OCI-LY3 (cell line): ENCODE results near the gene YLPM1.

Source experiments
- H2AFZ ChIP-seq: fragments of 200-600, 300-600 bp; shearing (Covaris generic); 2 replicates; pipeline ENCODE4 v1.6.0; 2014; ENCODE audit warnings: antibody characterized with exemption, low read depth, low read length
- H3K27ac ChIP-seq: fragments of 200-600, 300-600 bp; sonication (generic); 2 replicates; pipeline ENCODE4 v1.5.1; 2014; ENCODE audit warnings: mild to moderate bottlenecking, low read length, moderate library complexity, mixed read lengths
- H3K27me3 ChIP-seq: fragments of 200-600, 300-600 bp; sonication (generic); 2 replicates; pipeline ENCODE4 v1.6.1; 2014; ENCODE audit warnings: low read depth, low read length, mixed read lengths
- H3K36me3 ChIP-seq: fragments of 200-600, 300-600 bp; sonication (generic); replicated peaks from 2 replicates; pipeline ENCODE3; 2014; ENCODE audit warnings: low read depth, low read length, mixed read lengths
- H3K4me1 ChIP-seq: fragments of 300-600, 200-600 bp; sonication (generic); 2 replicates; pipeline ENCODE4 v1.6.1; 2014; ENCODE audit warnings: low read length, mixed read lengths
- H3K4me2 ChIP-seq: fragments of 200-600, 300-600 bp; sonication (generic); 2 replicates; pipeline ENCODE4 v1.6.1; 2014; ENCODE audit warnings: low read length, mixed read lengths
- H3K4me3 ChIP-seq: fragments of 300-600, 200-600 bp; sonication (generic); 2 replicates; pipeline ENCODE4 v1.5.1; 2014; ENCODE audit warnings: antibody characterized with exemption, mild to moderate bottlenecking, low read length, moderate library complexity
- H3K79me2 ChIP-seq: fragments of 300-600, 200-600 bp; shearing (Covaris generic); 2 replicates; pipeline ENCODE4 v1.6.1; 2014; ENCODE audit warnings: mild to moderate bottlenecking, low read length, mixed read lengths
- H3K9ac ChIP-seq: fragments of 300-600, 200-600 bp; shearing (Covaris generic); 2 replicates; pipeline ENCODE4 v1.6.0; 2014; ENCODE audit warnings: mild to moderate bottlenecking, low read length, moderate library complexity
- H3K9me3 ChIP-seq: fragments of 200-600, 300-600 bp; shearing (Covaris generic); 2 replicates; pipeline ENCODE4 v1.6.1; 2014; ENCODE audit warnings: low read length, mixed read lengths; ENCODE audit not compliant: insufficient read depth
- H4K20me1 ChIP-seq: fragments of 200-600, 300-600 bp; sonication (generic); 2 replicates; pipeline ENCODE4 v1.6.1; 2016; ENCODE audit warnings: low read length, mixed read lengths; ENCODE audit not compliant: insufficient read depth
- CTCF ChIP-seq: fragments of 200-600, 300-600 bp; sonication (generic); IDR thresholded peaks from 2 replicates; pipeline ENCODE4 v1.5.1; 2014; ENCODE audit warnings: antibody characterized with exemption, low read length, low read depth
- EZH2phosphoT487 ChIP-seq: fragments of 200-600 bp; shearing (Covaris generic); IDR thresholded peaks from 2 replicates; pipeline ENCODE4 v1.6.1; 2018; ENCODE audit warnings: antibody characterized with exemption, mixed run types, low read depth

The YLPM1 gene

DNA sequence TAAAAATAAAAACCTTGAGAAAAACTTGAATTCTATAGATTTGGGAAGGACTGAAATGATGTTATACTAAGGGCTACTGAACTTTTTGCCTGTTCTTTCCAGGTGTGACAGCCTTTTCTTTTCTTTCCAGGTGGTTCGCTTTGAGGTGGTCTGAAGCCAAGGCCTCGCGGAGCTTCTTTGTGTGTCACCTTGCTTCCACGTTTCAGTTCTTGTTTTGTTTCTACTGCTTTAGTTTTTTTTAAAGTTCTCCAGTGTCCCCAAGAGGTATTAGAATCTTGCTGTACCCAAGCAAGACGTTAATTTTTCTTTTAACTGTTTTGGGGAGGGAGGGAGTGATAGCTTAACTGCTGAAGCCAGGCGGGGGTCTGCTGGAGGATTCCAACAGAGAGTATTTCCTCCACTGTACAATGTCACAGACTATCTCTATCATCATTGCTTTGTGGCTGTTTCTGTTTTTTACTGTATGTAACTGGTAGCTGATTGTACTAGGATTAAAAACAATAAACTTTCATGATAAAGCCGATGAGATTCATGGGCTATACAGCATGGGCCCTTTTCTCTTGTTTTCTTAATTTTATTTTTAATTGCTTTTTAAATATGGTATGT, 72.6 kb downstream of the YLPM1 start:
- no peaks in the 10 kb centered on the region for H3K27me3 ChIP-seq
- TF ChIP-seq CTCF, result peak; percentile 29; the same call in 1 of the 2 replicates
- TF ChIP-seq EZH2phosphoT487, result no peak
- H3K4me1 ChIP-seq, result peaks cover 62% of the 10 kb centered on the region
- H2AFZ ChIP-seq, result no peak overlapping the region
- peak overlapping the region; percentile 30; the same call in 1 of the 2 replicates for H3K9ac ChIP-seq
- H4K20me1 ChIP-seq, result no peaks in the 10 kb centered on the region
- H3K9me3 ChIP-seq, result no peaks in the 10 kb centered on the region
- H3K4me2 ChIP-seq, result peak overlapping the region; percentile 73
- peak overlapping the region; percentile 78 for H3K27ac ChIP-seq
- H3K4me3 ChIP-seq, result peak overlapping the region; percentile 49
- H3K79me2 ChIP-seq, result peaks cover 4% of the 10 kb centered on the region; the same call in 1 of the 2 replicates
- H3K36me3 ChIP-seq, result peaks cover 7% of the 10 kb centered on the region

- Histone ChIP-seq H3K4me2 (peak overlapping the region; percentile 73), H3K9ac (peak overlapping the region; percentile 30; the same call in 1 of the 2 replicates), H3K27ac (peak overlapping the region; percentile 78), H4K20me1 (no peaks in the 10 kb centered on the region), H3K9me3 (no peaks in the 10 kb centered on the region), H3K27me3 (no peaks in the 10 kb centered on the region), H3K79me2 (peaks cover 4% of the 10 kb centered on the region; the same call in 1 of the 2 replicates), H3K4me3 (peak overlapping the region; percentile 49), H3K4me1 (peaks cover 69% of the 10 kb centered on the region), H2AFZ (no peak overlapping the region), H3K36me3 (peaks cover 2% of the 10 kb centered on the region)
- no peak for TF ChIP-seq CTCF
- no peak for TF ChIP-seq EZH2phosphoT487
Measured at GRCh38 chr14:74836251-74836960, 73.3 kb downstream of the YLPM1 start.

- H3K4me3 ChIP-seq, result peak overlapping the region; percentile 40
- peaks cover 2% of the 10 kb centered on the region for H3K36me3 ChIP-seq
- H3K9ac ChIP-seq, result peak overlapping the region; percentile 15
- peak overlapping the region; percentile 78 for H3K27ac ChIP-seq
- H2AFZ ChIP-seq, result no peak overlapping the region
- peaks cover 4% of the 10 kb centered on the region; the same call in 1 of the 2 replicates for H3K79me2 ChIP-seq
- H4K20me1 ChIP-seq, result no peaks in the 10 kb centered on the region
- peak overlapping the region; percentile 73 for H3K4me2 ChIP-seq
- H3K27me3 ChIP-seq, result no peaks in the 10 kb centered on the region
- peaks cover 78% of the 10 kb centered on the region for H3K4me1 ChIP-seq
- H3K9me3 ChIP-seq, result no peaks in the 10 kb centered on the region
- TF ChIP-seq EZH2phosphoT487 (no peak), CTCF (no peak)
Measured at GRCh38 chr14:74838166-74838565, 75.0 kb downstream of the YLPM1 start.

- no peak for TF ChIP-seq CTCF
- peak overlapping the region; percentile 53 for H3K4me3 ChIP-seq
- peaks cover 4% of the 10 kb centered on the region; the same call in 1 of the 2 replicates for H3K79me2 ChIP-seq
- peak overlapping the region; percentile 92 for H3K4me2 ChIP-seq
- peak overlapping the region; percentile 94 for H3K27ac ChIP-seq
- H3K36me3 ChIP-seq, result peaks cover 2% of the 10 kb centered on the region
- H3K4me1 ChIP-seq, result peaks cover 64% of the 10 kb centered on the region
- H2AFZ ChIP-seq, result no peak overlapping the region
- no peaks in the 10 kb centered on the region for H3K27me3 ChIP-seq
- H3K9ac ChIP-seq, result peak overlapping the region; percentile 64; the same call in 1 of the 2 replicates
- no peaks in the 10 kb centered on the region for H4K20me1 ChIP-seq
- H3K9me3 ChIP-seq, result no peaks in the 10 kb centered on the region
Measured at GRCh38 chr14:74840603-74841030, 77.5 kb downstream of the YLPM1 start.
